ENCODE results near the gene CARHSP1.

DNA sequence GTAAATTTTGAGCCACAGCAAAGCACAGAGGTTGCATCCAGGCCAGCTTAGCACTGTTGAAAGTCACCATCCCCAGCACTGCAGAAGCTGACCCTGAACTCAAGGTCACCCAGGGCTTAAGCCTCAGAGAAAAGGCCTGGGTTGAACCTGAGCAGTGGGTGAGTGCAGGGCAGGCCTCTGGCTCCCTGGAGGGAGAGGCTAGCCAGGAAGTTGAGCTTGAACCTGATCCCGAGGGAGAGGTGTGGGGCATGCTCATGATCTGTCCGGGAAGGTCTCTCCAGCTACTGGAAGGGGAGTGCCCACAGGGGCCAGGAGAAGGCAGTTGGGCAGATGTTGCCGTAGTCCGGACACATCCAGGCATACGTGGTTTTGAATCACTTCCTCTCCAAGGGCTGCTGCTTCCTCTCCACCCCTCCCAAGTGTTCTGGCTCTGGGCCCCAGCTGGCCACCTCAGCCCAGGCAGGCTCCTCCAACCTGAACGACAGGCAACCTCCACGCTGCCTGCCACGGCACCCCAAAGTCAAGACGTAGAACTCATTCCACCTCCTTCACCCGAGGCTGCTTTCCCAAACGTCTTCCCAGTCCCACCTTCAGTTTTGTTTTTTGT, 18.4 kb downstream of the CARHSP1 start:
- no peak for TF ChIP-seq ZBED1 (IDR thresholded peaks at IDR 0.05)
- TF ChIP-seq, protein P1, sequence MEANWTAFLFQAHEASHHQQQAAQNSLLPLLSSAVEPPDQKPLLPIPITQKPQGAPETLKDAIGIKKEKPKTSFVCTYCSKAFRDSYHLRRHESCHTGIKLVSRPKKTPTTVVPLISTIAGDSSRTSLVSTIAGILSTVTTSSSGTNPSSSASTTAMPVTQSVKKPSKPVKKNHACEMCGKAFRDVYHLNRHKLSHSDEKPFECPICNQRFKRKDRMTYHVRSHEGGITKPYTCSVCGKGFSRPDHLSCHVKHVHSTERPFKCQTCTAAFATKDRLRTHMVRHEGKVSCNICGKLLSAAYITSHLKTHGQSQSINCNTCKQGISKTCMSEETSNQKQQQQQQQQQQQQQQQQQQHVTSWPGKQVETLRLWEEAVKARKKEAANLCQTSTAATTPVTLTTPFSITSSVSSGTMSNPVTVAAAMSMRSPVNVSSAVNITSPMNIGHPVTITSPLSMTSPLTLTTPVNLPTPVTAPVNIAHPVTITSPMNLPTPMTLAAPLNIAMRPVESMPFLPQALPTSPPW (CRISPR knock-in tag; IDR thresholded peaks at IDR 0.05), result no peak
- no peak for TF ChIP-seq SMAD1 (IDR thresholded peaks at IDR 0.05; ENCODE audit: low read depth, low read length, partially characterized antibody)
- TF ChIP-seq SP1 (CRISPR knock-in tag; IDR thresholded peaks at IDR 0.05), result no peak
- TF ChIP-seq, protein P2, sequence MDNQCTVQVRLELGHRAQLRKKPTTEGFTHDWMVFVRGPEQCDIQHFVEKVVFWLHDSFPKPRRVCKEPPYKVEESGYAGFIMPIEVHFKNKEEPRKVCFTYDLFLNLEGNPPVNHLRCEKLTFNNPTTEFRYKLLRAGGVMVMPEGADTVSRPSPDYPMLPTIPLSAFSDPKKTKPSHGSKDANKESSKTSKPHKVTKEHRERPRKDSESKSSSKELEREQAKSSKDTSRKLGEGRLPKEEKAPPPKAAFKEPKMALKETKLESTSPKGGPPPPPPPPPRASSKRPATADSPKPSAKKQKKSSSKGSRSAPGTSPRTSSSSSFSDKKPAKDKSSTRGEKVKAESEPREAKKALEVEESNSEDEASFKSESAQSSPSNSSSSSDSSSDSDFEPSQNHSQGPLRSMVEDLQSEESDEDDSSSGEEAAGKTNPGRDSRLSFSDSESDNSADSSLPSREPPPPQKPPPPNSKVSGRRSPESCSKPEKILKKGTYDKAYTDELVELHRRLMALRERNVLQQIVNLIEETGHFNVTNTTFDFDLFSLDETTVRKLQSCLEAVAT (IDR thresholded peaks at IDR 0.05), result no peak
- TF ChIP-seq CBX2 (IDR thresholded peaks at IDR 0.05; ENCODE audit: insufficient read depth, low read length, poor library complexity, severe bottlenecking), result no peak
- TF ChIP-seq NR1H2 (CRISPR knock-in tag; IDR thresholded peaks at IDR 0.05), result no peak
- TF ChIP-seq, protein P3, sequence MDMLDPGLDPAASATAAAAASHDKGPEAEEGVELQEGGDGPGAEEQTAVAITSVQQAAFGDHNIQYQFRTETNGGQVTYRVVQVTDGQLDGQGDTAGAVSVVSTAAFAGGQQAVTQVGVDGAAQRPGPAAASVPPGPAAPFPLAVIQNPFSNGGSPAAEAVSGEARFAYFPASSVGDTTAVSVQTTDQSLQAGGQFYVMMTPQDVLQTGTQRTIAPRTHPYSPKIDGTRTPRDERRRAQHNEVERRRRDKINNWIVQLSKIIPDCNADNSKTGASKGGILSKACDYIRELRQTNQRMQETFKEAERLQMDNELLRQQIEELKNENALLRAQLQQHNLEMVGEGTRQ (CRISPR knock-in tag; IDR thresholded peaks at IDR 0.05), result no peak
- TF ChIP-seq, protein P4, sequence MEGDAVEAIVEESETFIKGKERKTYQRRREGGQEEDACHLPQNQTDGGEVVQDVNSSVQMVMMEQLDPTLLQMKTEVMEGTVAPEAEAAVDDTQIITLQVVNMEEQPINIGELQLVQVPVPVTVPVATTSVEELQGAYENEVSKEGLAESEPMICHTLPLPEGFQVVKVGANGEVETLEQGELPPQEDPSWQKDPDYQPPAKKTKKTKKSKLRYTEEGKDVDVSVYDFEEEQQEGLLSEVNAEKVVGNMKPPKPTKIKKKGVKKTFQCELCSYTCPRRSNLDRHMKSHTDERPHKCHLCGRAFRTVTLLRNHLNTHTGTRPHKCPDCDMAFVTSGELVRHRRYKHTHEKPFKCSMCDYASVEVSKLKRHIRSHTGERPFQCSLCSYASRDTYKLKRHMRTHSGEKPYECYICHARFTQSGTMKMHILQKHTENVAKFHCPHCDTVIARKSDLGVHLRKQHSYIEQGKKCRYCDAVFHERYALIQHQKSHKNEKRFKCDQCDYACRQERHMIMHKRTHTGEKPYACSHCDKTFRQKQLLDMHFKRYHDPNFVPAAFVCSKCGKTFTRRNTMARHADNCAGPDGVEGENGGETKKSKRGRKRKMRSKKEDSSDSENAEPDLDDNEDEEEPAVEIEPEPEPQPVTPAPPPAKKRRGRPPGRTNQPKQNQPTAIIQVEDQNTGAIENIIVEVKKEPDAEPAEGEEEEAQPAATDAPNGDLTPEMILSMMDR (IDR thresholded peaks at IDR 0.05 in 2 of 3, conservative IDR thresholded peaks at IDR 0.05 in 1 of 3; ENCODE audit: insufficient read depth in 2 of 3, low read depth in 1 of 3, low read length in 3 of 3), result no peak
- TF ChIP-seq ZNF121 (CRISPR knock-in tag; conservative IDR thresholded peaks at IDR 0.05), result no peak
- no peak for TF ChIP-seq CSDE1 (IDR thresholded peaks at IDR 0.05)

Measured in K562 (cell line).